Erythroblast (primary cell): Measurements from ENCODE around the gene HK3.

Experiments used
- GATA1 ChIP-seq: IDR thresholded peaks from 2 replicates; pipeline ENCODE4 v1.6.1; 2011; ENCODE audit warnings: low read depth, mild to moderate bottlenecking, control low read depth, low read length, moderate library complexity
- POLR2A ChIP-seq: IDR thresholded peaks from 2 replicates; pipeline ENCODE4 v1.6.1; 2011; ENCODE audit warnings: mild to moderate bottlenecking, low read length

GRCh38 chr5:176921714-176922113, 22.6 kb upstream of the HK3 start:
- TF ChIP-seq POLR2A (no peak), GATA1 (no peak)
